ENCODE data around the gene TRIM22.

The TRIM22 gene

DNA sequence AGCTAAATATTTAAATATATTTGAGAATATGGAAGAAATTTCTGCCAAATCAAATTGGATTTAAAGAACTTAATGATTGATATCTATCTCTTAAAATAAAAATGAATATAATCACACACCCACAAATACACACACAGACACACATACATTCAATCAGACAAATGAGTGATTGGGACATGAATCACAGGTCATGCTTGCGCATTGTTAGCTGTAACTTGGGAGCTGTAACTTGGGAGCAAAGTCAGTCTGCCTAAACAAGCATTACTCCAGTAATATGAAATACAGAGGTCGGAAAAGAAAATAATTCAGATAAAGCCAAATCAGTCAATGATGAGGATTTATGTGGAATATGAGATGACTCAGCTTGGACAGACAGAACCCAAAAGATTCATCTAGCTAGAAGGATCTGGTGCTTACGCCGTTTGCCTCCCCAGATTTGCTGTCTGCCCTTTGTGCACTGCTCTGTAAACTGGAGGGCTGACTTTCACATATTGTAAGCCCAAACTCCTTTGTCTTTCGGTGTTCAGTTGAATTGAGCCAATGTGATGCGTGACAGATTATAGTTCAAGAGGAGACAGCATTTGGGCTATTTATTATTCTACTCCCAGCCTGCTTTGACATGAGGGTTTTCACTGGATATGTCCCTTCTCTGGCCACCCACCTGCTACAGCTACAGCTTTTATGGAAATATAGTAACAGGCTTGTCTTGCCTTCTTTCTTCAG lies 48.2 kb downstream of the TRIM22 start:
- H3K4me3 ChIP-seq (ENCODE audit: low read depth, low read length), result no peak overlapping the region

DNA sequence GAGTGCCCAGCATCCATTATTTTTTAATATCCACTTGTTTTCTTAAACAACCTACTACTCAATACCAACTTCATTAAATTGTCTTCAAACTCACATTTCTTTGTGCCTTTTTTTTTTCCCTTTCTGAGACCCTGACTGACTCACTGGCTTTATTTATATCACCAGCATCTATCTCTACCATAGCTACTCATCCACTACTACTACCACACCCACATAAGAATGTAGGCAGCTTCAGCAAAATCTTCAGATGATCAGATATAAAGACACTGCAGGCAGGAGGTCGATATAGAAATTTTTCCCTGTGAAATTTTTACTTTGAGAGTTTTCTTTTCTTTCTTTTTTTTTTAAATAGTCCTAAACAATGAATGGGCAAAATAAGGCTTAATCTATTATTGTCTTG lies 48.8 kb downstream of the TRIM22 start:
- H3K4me3 ChIP-seq (ENCODE audit: low read depth, low read length), result no peak overlapping the region

- H3K4me3 ChIP-seq (ENCODE audit: low read depth, low read length), result no peak overlapping the region
Measured at GRCh38 chr11:5746614-5747013, 57.0 kb downstream of the TRIM22 start.

DNA sequence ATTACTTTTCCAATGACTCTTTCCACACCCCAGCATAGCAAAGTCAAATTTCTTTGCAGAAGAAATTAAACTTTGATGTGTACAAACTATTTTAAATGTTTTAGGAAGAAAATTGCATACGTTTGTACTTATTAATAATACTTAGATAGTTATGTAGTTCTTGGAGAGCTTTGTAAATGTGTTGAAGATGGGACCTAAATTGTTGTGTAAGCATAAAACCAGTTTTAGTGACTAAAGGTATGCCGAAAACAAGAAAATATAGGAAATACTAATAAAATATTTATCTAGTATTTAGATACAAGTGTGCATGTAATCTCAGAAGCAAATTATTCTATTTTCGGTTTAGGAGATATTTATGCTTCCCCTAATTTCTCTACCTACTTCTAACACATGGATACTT lies 60.2 kb downstream of the TRIM22 start:
- no peak overlapping the region for H3K4me3 ChIP-seq (ENCODE audit: low read depth, low read length)

DNA sequence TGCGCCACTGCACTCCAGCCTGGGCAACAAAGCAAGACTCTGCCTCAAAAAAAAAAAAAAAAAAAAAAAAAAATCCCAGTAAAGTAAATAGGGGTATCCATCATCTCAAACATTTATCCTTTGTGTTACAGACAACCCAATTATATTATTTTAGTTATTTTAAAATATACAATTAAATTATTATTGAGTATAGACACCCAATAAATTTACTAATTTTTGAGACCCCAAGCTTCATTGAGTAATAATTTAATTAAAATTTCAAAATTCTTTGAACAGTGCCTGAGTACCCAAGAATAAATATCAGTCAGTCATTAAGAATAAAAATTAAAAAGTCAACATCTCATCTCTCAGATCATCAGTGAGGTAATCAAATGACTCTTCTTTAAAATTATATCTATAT lies 64.4 kb downstream of the TRIM22 start, which contains the start of gene OR52N4:
Gene OR52N4 (plus strand): TSS at position 301 of the 400 bp plus-strand sequence. CDS start 498 bp downstream, outside the sequence.
- no peak within 1 kb of the TSS for H3K4me3 ChIP-seq (ENCODE audit: low read depth, low read length)

Measured in iPS-11a (cell line).